Hippocampal formation (tissue), 2 donors: ENCODE data around the gene CD14.
"Not testable (repeated sequence)": the region's sequence is repeated elsewhere in the genome, so short reads cannot be mapped to it uniquely, and the experiment has no call there.

Experiments used
- DNase-seq, 2 donors: peaks; one replicate each; lab custom pipeline; 2025; lab: John Stamatoyannopoulos, UW

CD14 gene

GRCh38 chr5:140635291-140636257, 2.6 kb upstream of the CD14 start:
- no peak for DNase-seq

DNA sequence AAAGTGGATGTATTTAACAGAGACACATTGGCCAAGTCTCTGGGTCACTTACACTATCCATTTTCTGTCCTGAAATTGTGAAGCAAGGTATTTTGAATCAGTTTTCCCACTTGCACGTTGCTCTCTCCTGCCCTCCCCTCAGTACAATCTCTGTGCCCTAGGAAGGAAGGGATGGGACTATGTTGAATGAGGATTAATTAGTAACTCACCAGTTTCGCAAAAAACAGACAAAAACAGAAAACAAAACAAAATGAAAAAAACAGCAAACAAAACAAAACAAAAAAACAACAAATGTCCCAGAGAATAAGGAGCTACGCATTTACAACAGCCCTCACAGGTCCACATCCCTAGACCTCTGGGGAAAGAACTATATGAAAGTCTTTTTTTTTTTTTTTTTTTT, 1.1 kb upstream of the CD14 start:
- no peak for DNase-seq

DNA sequence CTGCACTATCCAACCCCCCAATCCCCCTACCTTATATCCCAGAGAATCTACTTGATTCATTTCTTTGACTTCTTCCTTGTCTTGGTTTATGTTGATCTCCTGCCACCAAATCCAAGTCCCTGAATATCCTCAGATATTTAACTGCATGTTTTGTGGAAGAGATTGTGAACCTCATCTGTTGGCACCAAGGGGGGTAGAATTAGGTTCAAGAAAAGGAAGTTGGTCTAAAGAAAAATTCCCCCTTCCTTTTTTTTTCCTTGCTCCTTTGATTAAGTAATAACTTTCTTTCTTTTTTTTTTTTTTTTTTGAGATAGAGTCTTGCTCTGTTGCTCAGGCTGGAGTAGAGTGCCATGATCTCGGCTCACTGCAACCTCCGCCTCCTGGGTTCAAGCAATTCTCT, 526 bp upstream of the CD14 start:
- DNase-seq = no peak

DNA sequence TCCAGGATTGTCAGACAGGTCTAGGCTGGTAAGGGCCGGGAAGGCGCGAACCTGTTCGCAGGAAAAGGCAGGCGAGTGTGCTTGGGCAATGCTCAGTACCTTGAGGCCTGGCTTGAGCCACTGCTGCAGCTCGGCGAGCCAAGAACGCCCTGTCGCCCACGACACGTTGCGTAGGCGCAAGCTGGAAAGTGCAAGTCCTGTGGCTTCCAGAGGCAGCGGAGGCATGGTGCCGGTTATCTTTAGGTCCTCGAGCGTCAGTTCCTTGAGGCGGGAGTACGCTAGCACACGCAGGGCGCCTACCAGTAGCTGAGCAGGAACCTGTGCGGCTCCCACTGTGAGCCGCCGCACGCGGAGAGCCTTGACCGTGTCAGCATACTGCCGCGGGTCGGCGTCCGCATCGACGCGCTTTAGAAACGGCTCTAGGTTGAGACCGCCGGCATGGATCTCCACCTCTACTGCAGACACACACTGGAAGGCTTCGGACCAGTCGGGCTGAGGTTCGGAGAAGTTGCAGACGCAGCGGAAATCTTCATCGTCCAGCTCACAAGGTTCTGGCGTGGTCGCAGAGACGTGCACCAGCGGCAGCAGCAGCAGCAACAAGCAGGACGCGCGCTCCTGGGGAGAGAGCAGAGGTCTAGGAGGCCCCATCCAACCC, 482 bp downstream of the CD14 start:
- peak; percentile 20 to 59 for DNase-seq

GRCh38 chr5:140631831-140632365, 1.1 kb downstream of the CD14 start:
- no peak for DNase-seq

DNA sequence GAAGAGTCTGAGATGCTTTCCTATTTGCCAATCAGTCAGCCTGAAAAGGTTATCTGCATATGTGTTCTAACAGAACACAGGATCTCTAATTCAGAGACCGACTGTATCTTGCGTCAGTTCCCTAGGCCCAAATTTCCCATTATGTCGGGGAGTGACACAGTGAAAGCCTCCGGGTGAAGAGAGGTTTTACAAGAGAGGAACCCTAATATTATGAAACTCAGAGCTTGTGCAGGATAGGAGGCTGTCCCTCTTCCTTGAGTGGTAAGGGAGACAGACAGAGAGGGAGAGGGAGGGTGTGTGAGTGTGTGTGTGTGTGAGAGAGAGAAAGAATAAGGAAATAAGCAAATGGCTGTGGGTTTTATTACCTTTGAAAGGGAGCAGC, 1.9 kb downstream of the CD14 start:
- no peak for DNase-seq

DNA sequence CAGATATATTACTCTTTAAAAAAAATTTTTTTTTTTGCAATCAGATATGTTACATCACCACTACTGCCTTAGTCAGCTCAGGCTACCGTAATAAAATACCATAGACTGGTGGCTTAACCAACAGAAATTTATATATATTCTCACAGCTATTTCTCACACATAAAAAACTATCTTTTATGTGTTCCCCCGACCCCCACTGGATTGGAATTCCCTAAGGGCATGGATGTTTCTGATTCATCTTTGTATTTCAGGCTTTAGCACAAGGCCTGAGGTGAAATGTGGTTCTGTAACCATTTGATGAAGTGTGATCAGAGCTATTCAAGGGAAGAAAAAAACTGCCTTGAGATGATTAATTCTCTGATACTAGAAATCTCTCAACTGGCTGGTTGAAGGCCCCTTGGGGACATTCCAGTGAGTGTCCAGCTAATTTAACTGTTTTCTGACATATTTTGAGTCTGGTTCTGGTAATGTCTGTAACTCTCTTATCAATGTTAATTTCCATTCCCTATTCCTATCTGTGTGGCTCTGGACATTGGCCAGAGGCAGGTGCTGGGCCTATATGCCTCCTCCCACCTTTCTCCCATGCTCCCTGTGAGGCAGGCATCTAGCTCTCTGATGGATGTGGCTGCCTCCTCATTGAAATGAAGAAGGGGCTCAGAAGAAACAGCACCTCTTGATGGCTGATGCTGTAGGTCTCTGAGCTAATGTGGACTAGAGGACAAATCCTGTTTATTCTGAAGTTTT, 2.5 kb downstream of the CD14 start:
- no peak for DNase-seq

DNA sequence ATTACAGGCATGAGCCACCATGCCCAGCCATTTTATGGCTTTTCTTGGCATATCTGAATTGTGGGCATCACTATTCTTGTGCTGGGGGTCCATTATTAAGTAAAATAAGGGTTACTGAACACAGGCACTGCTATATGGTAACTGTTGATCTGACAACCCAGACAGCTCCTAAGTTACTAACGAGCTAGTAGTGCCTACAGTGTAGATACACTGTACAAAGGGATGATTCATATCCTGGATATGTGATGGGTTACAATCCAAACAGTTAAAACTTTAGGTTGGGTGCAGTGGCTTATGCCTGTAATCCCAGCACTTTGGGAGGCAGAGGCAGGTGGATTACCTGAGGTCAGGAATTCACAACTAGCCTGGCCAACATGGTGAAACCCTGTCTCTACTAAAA, 4.3 kb downstream of the CD14 start:
- DNase-seq = no peak

DNA sequence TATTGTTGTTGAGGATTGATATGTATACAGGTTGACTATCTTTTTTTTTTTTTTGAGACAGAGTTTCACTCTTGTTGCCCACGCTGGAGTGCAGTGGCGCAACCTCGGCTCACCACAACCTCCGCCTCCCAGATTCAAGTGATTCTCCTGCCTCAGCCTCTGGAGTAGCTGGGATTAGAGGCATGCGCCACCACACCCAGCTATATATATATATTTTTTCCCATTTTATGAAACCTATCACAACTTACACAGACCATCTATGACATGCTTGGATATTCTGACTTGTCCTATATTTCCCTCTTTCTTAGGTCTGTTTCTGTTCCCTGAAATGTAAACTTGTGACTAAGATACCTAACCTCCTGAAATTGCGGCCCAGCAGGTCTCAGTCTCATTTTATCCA, 5.0 kb downstream of the CD14 start:
- DNase-seq = no peak

- DNase-seq = not testable (repeated sequence)
These were observed 8.1 kb downstream of the CD14 start for GRCh38 chr5:140624886-140625285.

GRCh38 chr5:140623061-140623460, 9.9 kb downstream of the CD14 start:
- not testable (repeated sequence) for DNase-seq

DNA sequence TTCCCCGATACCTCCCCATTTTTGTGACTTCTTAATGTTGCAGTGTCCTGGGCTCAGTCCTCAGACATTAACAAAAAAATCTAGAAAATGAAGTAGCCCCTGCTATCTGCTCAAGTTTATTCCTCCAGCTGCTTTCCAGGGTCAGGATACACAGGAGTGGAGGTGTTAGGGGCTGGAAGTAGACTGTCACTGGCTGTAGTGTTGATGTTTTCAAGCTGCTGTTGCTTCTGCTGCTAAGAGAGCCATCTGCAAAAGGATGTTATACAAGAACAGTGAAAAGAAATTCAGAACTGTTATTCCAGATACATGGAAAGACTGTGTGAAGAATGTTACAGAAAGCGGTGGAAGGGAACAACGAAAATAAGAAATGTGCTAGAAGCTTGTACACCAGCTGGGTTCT, 10.7 kb downstream of the CD14 start:
- DNase-seq = no peak

DNA sequence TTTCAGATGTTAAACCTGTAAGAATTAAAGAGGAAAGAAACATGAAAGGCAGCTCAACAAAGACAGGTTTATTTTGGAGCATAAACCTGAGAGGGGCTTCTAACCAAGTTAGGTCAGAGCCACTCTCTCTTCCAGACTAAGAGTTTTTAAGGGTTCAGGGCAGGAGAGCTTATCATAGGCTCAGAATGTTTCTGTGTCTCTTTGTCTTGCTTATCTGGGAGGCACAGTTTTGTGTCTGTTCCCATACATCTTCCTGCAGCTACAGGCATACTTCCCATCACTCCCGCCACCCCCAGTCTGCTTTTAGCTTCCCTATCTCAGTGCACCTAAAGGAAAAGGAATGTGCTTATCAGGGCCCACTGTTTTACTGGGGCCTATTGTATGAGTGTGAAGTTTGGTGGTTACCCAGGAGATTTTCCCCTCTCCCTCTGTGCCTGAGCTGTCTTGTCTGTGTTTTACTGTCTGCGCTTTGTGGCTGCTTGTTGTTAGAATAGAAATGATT, 21.9 kb downstream of the CD14 start:
- no peak for DNase-seq

DNA sequence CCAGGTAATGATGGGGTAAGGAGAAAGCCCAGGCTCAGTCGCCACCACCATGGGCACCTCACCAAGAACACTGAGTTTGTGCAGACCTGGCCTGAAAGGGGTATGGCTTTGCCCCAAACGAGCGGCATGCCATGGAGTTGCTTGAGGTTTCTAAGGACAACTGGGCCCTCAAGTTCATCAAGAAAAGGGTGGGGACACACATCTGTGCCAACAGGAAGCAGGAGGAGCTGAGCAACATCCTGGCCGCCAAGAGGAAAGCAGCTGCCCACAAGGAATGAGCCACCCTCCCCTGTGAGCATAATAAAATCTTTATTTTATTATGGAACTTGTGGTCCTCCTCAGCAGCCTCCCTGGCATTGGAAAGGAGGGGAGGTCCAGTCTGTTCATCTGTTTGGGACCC, 23.8 kb downstream of the CD14 start:
- no peak for DNase-seq

- DNase-seq = no peak
These were observed 24.3 kb downstream of the CD14 start for GRCh38 chr5:140608722-140609121.

GRCh38 chr5:140607031-140607430, 25.9 kb downstream of the CD14 start:
- DNase-seq = no peak

GRCh38 chr5:140605879-140606278, 27.1 kb downstream of the CD14 start:
- no peak for DNase-seq

DNA sequence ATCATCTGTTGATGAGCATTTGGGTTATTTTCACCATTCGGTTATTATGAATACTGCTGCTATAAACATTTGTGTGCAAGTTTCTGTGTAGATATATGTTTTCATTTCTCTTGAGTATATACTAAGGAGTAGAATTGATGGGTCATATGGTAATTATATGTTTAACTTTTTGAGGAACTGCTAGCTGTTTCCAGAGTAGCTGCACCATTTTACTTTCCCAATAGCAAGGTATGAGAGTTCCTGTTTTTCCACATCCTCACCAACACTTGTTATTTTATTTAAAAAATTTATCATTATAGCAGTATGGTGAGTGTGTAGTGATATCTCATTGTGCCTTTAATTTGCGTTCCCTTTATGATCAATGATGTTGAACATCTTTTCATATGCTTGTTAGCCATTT, 29.2 kb downstream of the CD14 start:
- no peak for DNase-seq

DNA sequence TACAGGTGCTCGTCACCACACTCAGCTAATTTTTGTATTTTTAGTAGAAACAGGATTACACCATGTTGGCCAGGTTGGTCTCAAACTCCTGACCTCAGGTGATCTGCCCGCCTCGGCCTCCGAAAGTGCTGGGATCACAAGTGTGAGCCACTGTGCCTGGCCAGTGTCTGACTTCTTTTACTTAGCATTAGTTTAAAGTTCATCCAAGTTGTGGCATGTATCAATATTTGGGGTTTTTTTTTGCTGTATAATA, 29.6 kb downstream of the CD14 start:
- DNase-seq = not testable (repeated sequence)

DNA sequence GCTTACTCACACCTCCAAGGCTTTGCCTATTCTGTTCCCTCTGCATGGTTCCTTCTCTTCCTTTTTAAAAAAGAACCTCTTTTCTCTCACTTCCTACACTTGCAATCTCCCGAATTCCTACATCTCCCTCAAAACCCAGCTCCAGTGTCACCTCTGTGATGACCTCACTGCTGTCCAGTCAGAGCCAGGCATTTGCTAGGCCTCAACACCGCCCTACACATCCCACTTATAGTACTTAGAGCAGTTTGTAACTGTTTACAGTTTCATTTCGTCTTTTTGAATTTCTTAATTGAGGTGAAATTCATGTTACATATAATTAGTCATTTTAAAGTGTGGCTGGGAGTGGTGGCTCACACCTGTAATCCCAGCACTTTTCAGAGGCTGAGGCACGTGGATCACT, 30.8 kb downstream of the CD14 start:
- DNase-seq = no peak

DNA sequence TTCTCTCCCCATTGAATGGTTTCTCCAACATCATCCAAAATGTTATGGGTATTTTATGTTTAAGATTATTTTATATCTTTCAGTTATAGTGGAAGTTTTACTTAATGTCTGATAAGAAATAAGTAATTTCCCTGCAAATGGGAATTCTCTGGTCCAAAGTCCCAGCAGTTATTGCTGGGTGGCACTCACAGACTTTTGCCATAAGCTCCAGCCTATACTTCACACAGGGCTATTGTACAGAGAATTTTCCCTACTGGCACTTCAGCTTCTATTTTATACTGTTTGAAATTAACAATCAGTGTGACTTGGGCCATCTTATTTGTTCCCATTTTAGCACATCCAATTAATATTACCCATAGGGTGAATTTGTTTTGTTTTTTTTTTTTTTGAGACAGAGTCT, 32.9 kb downstream of the CD14 start:
- no peak for DNase-seq

GRCh38 chr5:140598836-140599235, 34.1 kb downstream of the CD14 start:
- DNase-seq = no peak
